Measurements from ENCODE around the gene KCNAB2.

KCNAB2 gene

DNA sequence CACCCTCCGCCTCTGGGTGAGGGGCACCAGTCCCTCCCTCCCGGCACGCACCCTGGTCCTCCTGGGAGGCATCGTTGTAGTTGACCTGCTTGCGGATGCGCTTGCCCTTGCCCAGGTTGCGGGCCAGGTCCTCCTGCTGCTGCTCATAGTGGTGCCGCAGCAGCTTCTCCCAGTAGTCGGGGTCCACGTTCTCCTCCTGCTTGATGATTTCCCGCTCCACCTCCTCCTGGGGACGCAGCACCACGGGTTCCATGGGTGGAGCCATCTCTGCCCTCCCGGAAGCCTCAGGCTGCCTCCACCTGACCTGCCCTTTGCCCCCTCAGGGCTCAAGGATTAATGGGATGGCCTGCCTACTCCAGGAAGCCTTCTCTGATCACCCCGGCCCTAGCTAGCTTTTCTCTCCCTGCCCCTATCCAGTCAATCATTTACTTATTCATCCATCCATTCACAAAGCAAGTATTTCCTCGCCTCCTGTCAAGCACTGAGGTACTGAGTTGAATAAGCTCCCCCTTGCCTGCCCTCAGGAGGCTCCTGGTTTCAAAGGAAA lies 80.9 kb downstream of the KCNAB2 start:
- no peak for DNase-seq
- Histone ChIP-seq H3K79me2 (ENCODE audit: low read length) (no peaks in the 10 kb centered on the region), H3K9me3 (replicated peaks; ENCODE audit: insufficient read depth, low read length) (no peaks in the 10 kb centered on the region), H3K9ac (ENCODE audit: low read length) (no peak overlapping the region), H3K4me3 (ENCODE audit: low read length) (no peak overlapping the region), H3K9me2 (replicated peaks; ENCODE audit: insufficient read depth, low read length) (no peaks in the 10 kb centered on the region), H3K27ac (ENCODE audit: low read length) (no peak overlapping the region), H2AFZ (ENCODE audit: low read length) (no peak overlapping the region), H3K27me3 (replicated peaks; ENCODE audit: insufficient read depth, low read length) (peaks cover 86% of the 10 kb centered on the region), H4K20me1 (ENCODE audit: insufficient read depth, low read length) (no peaks in the 10 kb centered on the region), H3K4me1 (ENCODE audit: low read length) (peaks cover 5% of the 10 kb centered on the region; the same call in 1 of the 2 replicates), H3K4me2 (ENCODE audit: low read depth, low read length) (no peak overlapping the region), H3K36me3 (replicated peaks; ENCODE audit: insufficient read depth, low read length) (no peaks in the 10 kb centered on the region), H3F3A (ENCODE audit: insufficient read depth, low read length) (no peaks in the 10 kb centered on the region)
- TF ChIP-seq EZH2 (optimal IDR thresholded peaks at IDR 0.05; ENCODE audit: low read depth, low read length) (no peak), EZH2phosphoT487 (IDR thresholded peaks at IDR 0.05; ENCODE audit: low read length) (no peak)
- TF ChIP-seq, protein P1, sequence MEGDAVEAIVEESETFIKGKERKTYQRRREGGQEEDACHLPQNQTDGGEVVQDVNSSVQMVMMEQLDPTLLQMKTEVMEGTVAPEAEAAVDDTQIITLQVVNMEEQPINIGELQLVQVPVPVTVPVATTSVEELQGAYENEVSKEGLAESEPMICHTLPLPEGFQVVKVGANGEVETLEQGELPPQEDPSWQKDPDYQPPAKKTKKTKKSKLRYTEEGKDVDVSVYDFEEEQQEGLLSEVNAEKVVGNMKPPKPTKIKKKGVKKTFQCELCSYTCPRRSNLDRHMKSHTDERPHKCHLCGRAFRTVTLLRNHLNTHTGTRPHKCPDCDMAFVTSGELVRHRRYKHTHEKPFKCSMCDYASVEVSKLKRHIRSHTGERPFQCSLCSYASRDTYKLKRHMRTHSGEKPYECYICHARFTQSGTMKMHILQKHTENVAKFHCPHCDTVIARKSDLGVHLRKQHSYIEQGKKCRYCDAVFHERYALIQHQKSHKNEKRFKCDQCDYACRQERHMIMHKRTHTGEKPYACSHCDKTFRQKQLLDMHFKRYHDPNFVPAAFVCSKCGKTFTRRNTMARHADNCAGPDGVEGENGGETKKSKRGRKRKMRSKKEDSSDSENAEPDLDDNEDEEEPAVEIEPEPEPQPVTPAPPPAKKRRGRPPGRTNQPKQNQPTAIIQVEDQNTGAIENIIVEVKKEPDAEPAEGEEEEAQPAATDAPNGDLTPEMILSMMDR (IDR thresholded peaks at IDR 0.05; ENCODE audit: low read length), result no peak

DNA sequence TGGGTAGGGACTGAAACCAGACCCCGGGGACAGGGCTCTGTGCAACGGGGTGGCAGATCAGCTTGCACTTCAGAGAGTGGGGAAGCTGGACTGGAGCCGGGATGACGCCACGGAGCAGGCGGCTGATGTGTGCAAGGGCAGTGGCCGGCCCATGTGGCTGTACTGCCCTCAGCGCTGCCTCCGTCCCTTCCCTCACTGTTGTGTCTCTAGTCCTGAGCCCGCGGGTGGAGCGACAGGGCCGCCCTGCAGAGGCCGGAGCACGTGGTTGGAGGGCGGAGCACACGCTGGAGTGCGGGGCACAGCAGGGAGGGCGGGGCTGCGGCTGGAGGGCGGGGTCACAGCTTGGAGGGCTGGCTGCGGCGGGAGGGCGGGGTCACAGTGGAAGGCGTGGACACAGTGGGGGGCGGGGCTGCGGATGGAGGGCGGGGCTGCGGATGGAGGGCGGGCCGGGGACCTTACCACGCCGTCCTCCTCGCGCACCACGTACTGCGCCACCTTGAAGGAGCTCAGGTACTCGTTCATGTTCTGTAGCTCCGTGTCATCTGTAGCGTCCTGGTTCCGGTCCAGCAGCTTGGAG lies 82.0 kb downstream of the KCNAB2 start:
- no peaks in the 10 kb centered on the region for H3F3A ChIP-seq (ENCODE audit: insufficient read depth, low read length)
- H3K9me2 ChIP-seq (replicated peaks; ENCODE audit: insufficient read depth, low read length), result no peaks in the 10 kb centered on the region
- no peak overlapping the region for H3K27ac ChIP-seq (ENCODE audit: low read length)
- H3K79me2 ChIP-seq (ENCODE audit: low read length), result no peaks in the 10 kb centered on the region
- DNase-seq, result peak; percentile 91
- H3K4me2 ChIP-seq (ENCODE audit: low read depth, low read length), result peak overlapping the region; percentile 86
- peaks cover 86% of the 10 kb centered on the region for H3K27me3 ChIP-seq (replicated peaks; ENCODE audit: insufficient read depth, low read length)
- H3K9ac ChIP-seq (ENCODE audit: low read length), result no peak overlapping the region
- H2AFZ ChIP-seq (ENCODE audit: low read length), result peak overlapping the region; percentile 84; the same call in 1 of the 2 replicates
- H3K4me1 ChIP-seq (ENCODE audit: low read length), result peaks cover 5% of the 10 kb centered on the region; the same call in 1 of the 2 replicates
- no peaks in the 10 kb centered on the region for H3K36me3 ChIP-seq (replicated peaks; ENCODE audit: insufficient read depth, low read length)
- no peaks in the 10 kb centered on the region for H4K20me1 ChIP-seq (ENCODE audit: insufficient read depth, low read length)
- H3K9me3 ChIP-seq (replicated peaks; ENCODE audit: insufficient read depth, low read length), result no peaks in the 10 kb centered on the region
- no peak for TF ChIP-seq EZH2phosphoT487 (IDR thresholded peaks at IDR 0.05; ENCODE audit: low read length)
- TF ChIP-seq, protein P1 (IDR thresholded peaks at IDR 0.05; ENCODE audit: low read length), result no peak
- no peak for TF ChIP-seq EZH2 (optimal IDR thresholded peaks at IDR 0.05; ENCODE audit: low read depth, low read length)
- no peak overlapping the region for H3K4me3 ChIP-seq (ENCODE audit: low read length)

DNA sequence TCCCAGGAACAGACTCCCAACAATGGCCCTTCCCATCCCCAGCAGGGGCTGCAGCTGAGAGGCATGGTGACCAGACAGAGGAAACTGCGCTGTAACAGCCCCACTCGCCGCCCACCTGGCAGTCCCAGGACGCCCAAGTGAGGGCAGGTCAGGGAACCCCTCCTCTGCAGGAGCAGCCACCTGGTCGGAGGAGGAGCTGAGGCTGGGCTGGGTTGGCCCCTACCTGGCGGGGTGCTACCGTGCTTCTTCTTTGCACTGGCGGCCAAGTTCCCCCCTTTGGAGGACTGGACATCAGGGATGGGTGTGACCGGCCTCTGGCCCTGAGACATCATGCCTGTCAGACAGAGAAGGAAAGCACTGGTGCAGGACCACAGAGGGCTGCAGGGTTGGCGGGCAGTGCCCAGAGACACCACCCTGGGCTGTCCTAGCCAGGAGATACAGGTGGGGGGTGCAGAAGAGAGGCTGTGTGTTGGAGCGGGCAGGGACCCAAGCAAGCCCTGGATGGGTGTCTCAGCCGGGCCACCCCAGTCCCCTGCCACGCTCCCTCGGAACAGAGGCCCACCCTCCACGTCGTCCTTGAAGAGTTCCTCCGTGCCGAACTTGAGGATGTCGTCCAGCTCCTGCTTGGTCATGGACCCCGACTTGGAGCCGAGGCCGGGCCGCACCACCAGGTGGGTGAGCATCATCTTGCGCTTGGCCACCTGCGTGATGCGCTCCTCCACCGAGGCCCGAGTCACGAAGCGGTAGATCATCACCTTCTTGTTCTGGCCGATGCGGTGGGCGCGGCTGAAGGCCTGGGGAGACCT lies 82.8 kb downstream of the KCNAB2 start:
- Histone ChIP-seq H3F3A (ENCODE audit: insufficient read depth, low read length) (no peaks in the 10 kb centered on the region), H2AFZ (ENCODE audit: low read length) (no peak overlapping the region), H3K36me3 (replicated peaks; ENCODE audit: insufficient read depth, low read length) (no peaks in the 10 kb centered on the region), H3K9ac (ENCODE audit: low read length) (no peak overlapping the region), H4K20me1 (ENCODE audit: insufficient read depth, low read length) (no peaks in the 10 kb centered on the region), H3K79me2 (ENCODE audit: low read length) (no peaks in the 10 kb centered on the region), H3K4me1 (ENCODE audit: low read length) (peaks cover 5% of the 10 kb centered on the region; the same call in 1 of the 2 replicates), H3K9me2 (replicated peaks; ENCODE audit: insufficient read depth, low read length) (no peaks in the 10 kb centered on the region), H3K27me3 (replicated peaks; ENCODE audit: insufficient read depth, low read length) (peaks cover 86% of the 10 kb centered on the region), H3K9me3 (replicated peaks; ENCODE audit: insufficient read depth, low read length) (no peaks in the 10 kb centered on the region), H3K27ac (ENCODE audit: low read length) (no peak overlapping the region), H3K4me3 (ENCODE audit: low read length) (no peak overlapping the region), H3K4me2 (ENCODE audit: low read depth, low read length) (peak overlapping the region; percentile 33; the same call in 1 of the 2 replicates)
- DNase-seq, result no peak
- TF ChIP-seq, protein P1 (IDR thresholded peaks at IDR 0.05; ENCODE audit: low read length), result no peak
- TF ChIP-seq EZH2 (optimal IDR thresholded peaks at IDR 0.05; ENCODE audit: low read depth, low read length), result no peak
- TF ChIP-seq EZH2phosphoT487 (IDR thresholded peaks at IDR 0.05; ENCODE audit: low read length), result no peak

Measured in MM.1S (cell line).